Measurements from ENCODE around the gene C16orf54. TPM values are rescaled to one million over a fixed set of nuclear protein-coding genes. Genes with fewer than 3 reads are reported as not detected.
"Not testable (repeated sequence)": the region's sequence is repeated elsewhere in the genome, so short reads cannot be mapped to it uniquely, and the experiment has no call there.

The C16orf54 gene
- total and polyA plus RNA-seq, 4 experiments from 2014 or later, result 11.8 to 143 (median 97.9) TPM

- CTCF ChIA-PET (ENCODE audit: partially characterized antibody), result interaction anchor here (1.2 to 3.2 kb wide), 4 partner anchors 10 to 42 kb away, joined by 4 to 21 read pairs (median 6); no protein-coding TSS in a partner anchor
- H3K4me1 ChIP-seq (ENCODE audit: insufficient read depth, low read length), result peaks cover 89% of the 10 kb centered on the region
- POLR2A ChIA-PET (ENCODE audit: partially characterized antibody), result interaction anchor here (0.7 to 9.7 kb wide), 14 partner anchors 8 to 105 kb away, joined by 3 to 183 read pairs (median 15); partner anchors contain the start of genes KIF22, MAZ, MVP and PAGR1
- H3K36me3 ChIP-seq (ENCODE audit: insufficient read depth, low read length), result peaks cover 27% of the 10 kb centered on the region
- peaks cover 0 to 4% (median 3%) of the 10 kb centered on the region in 8 donors for H3K9me3 Mint-ChIP-seq
- DNase-seq, result no peak
- peaks cover 67 to 71% of the 10 kb centered on the region in 2 donors for H3K36me3 Mint-ChIP-seq
- H3K4me3 Mint-ChIP-seq, result peak overlapping the region; percentile 88 to 99 (median 94)
- peak overlapping the region; percentile 94 for H3K27ac ChIP-seq (ENCODE audit: low read depth, low read length)
- H3K27me3 ChIP-seq (ENCODE audit: insufficient read depth, low read length), result no peaks in the 10 kb centered on the region
- peak overlapping the region; percentile 8 to 93 for H3K4me3 ChIP-seq (ENCODE audit: low read length in 2 of 2)
- intact Hi-C loops (cut with micrococcal nuclease), result no loop called here
- H3K27ac Mint-ChIP-seq, result peak overlapping the region; percentile 90 to 100 (median 95)
- peaks cover 54 to 93% (median 70%) of the 10 kb centered on the region in 4 donors for H3K4me1 Mint-ChIP-seq
- H3K27me3 Mint-ChIP-seq, result peaks cover 0 to 2% of the 10 kb centered on the region in 2 donors
- no peaks in the 10 kb centered on the region for H3K9me3 ChIP-seq (ENCODE audit: control insufficient read depth in 1 of 2, low read length in 2 of 2)
Measured at GRCh38 chr16:29743475-29743826, 2.3 kb downstream of the C16orf54 start.

GRCh38 chr16:29742683-29743275 lies 3.0 kb downstream of the C16orf54 start:
- Mint-ChIP-seq H3K4me3 (peak overlapping the region; percentile 88 to 99 (median 94)), H3K27ac (peak overlapping the region; percentile 90 to 100 (median 95)), H3K27me3 (peaks cover 0 to 2% of the 10 kb centered on the region in 2 donors), H3K36me3 (peaks cover 66 to 70% of the 10 kb centered on the region in 2 donors), H3K4me1 (peaks cover 59 to 96% (median 72%) of the 10 kb centered on the region in 4 donors), H3K9me3 (peaks cover 0 to 4% (median 3%) of the 10 kb centered on the region in 8 donors)
- Histone ChIP-seq H3K36me3 (ENCODE audit: insufficient read depth, low read length) (peaks cover 27% of the 10 kb centered on the region), H3K4me3 (ENCODE audit: low read length in 2 of 2) (peak overlapping the region in 1 of 2 donors; percentile 93), H3K27ac (ENCODE audit: low read depth, low read length) (peak overlapping the region; percentile 94), H3K9me3 (ENCODE audit: control insufficient read depth in 1 of 2, low read length in 2 of 2) (no peaks in the 10 kb centered on the region), H3K4me1 (ENCODE audit: insufficient read depth, low read length) (peaks cover 89% of the 10 kb centered on the region), H3K27me3 (ENCODE audit: insufficient read depth, low read length) (no peaks in the 10 kb centered on the region)
- POLR2A ChIA-PET (ENCODE audit: partially characterized antibody), result interaction anchor here (0.7 to 9.7 kb wide), 12 partner anchors 8 to 105 kb away, joined by 3 to 183 read pairs (median 36); partner anchors contain the start of genes KIF22, MAZ, MVP and PAGR1
- intact Hi-C loops (cut with micrococcal nuclease), result no loop called here
- DNase-seq, result peak in 1 of 5 donors; percentile 16
- CTCF ChIA-PET (ENCODE audit: partially characterized antibody), result interaction anchor here (0.9 to 3.2 kb wide), 3 partner anchors 11 to 42 kb away, joined by 3 to 21 read pairs (median 5); no protein-coding TSS in a partner anchor

- intact Hi-C loops (cut with micrococcal nuclease); H3K27me3 ChIP-seq (ENCODE audit: insufficient read depth, low read length); H3K9me3 ChIP-seq (ENCODE audit: control insufficient read depth in 1 of 2, low read length in 2 of 2); H3K4me3 ChIP-seq (ENCODE audit: low read length in 2 of 2); H3K9me3 Mint-ChIP-seq; H3K27ac ChIP-seq (ENCODE audit: low read depth, low read length); DNase-seq; H3K27me3 Mint-ChIP-seq: not testable (repeated sequence)
- Mint-ChIP-seq H3K4me1 (peaks cover 61 to 94% (median 73%) of the 10 kb centered on the region in 4 donors), H3K27ac (peak overlapping the region; percentile 84 to 100 (median 96)), H3K36me3 (peaks cover 55 to 57% of the 10 kb centered on the region in 2 donors), H3K4me3 (peak overlapping the region; percentile 42 to 96 (median 85))
- Histone ChIP-seq H3K36me3 (ENCODE audit: insufficient read depth, low read length) (peaks cover 27% of the 10 kb centered on the region), H3K4me1 (ENCODE audit: insufficient read depth, low read length) (peaks cover 92% of the 10 kb centered on the region)
- ChIA-PET POLR2A (ENCODE audit: partially characterized antibody) (interaction anchor here (1.3 to 9.7 kb wide), 5 partner anchors 13 to 64 kb away, joined by 8 to 183 read pairs (median 122); partner anchors contain the start of genes KIF22 and MAZ), CTCF (ENCODE audit: partially characterized antibody) (interaction anchor here (1.4 kb wide), 1 partner anchor 40 kb away, joined by 11 read pairs; no protein-coding TSS in a partner anchor)
Measured at GRCh38 chr16:29740630-29741015, 5.2 kb downstream of the C16orf54 start.

- H3K4me3 ChIP-seq (ENCODE audit: low read length in 2 of 2); H3K9me3 Mint-ChIP-seq; H3K9me3 ChIP-seq (ENCODE audit: control insufficient read depth in 1 of 2, low read length in 2 of 2); DNase-seq; H3K27me3 ChIP-seq (ENCODE audit: insufficient read depth, low read length); H3K27me3 Mint-ChIP-seq: not testable (repeated sequence)
- intact Hi-C loops (cut with micrococcal nuclease), result loop anchor here (2.0 kb wide), 1 partner anchor 77 kb away; the partner anchor contains the start of gene PAGR1
- POLR2A ChIA-PET (ENCODE audit: partially characterized antibody), result interaction anchor here (1.0 to 5.6 kb wide), 13 partner anchors 8 to 84 kb away, joined by 3 to 84 read pairs (median 22); partner anchors contain the start of genes KIF22, MAZ and PAGR1
- peaks cover 50 to 55% of the 10 kb centered on the region in 2 donors for H3K36me3 Mint-ChIP-seq
- peak overlapping the region; percentile 84 to 100 (median 96) for H3K27ac Mint-ChIP-seq
- peak overlapping the region; percentile 3 to 93 (median 77) for H3K4me3 Mint-ChIP-seq
- CTCF ChIA-PET (ENCODE audit: partially characterized antibody), result interaction anchor here (1.4 to 2.3 kb wide), 8 partner anchors 8 to 108 kb away, joined by 5 to 32 read pairs (median 12); partner anchors contain the start of gene PAGR1
- Histone ChIP-seq H3K27ac (ENCODE audit: low read depth, low read length) (peak overlapping the region; percentile 27), H3K36me3 (ENCODE audit: insufficient read depth, low read length) (peaks cover 27% of the 10 kb centered on the region), H3K4me1 (ENCODE audit: insufficient read depth, low read length) (peaks cover 94% of the 10 kb centered on the region)
- peaks cover 61 to 89% (median 75%) of the 10 kb centered on the region in 4 donors for H3K4me1 Mint-ChIP-seq
Measured at GRCh38 chr16:29739927-29740629, 5.7 kb downstream of the C16orf54 start.

- intact Hi-C loops (cut with micrococcal nuclease), result loop anchor here (1.0 to 2.0 kb wide), 4 partner anchors 8 to 78 kb away; partner anchors contain the start of gene PAGR1
- peaks cover 41 to 42% of the 10 kb centered on the region in 2 donors for H3K36me3 Mint-ChIP-seq
- H3K27me3 Mint-ChIP-seq, result no peaks in the 10 kb centered on the region
- no peak overlapping the region for H3K4me3 ChIP-seq (ENCODE audit: low read length in 2 of 2)
- peak overlapping the region; percentile 3 to 73 (median 68) for H3K4me3 Mint-ChIP-seq
- peak overlapping the region; percentile 90 to 100 (median 94) for H3K27ac Mint-ChIP-seq
- H3K27ac ChIP-seq (ENCODE audit: low read depth, low read length), result peak overlapping the region; percentile 62
- peaks cover 63 to 91% (median 74%) of the 10 kb centered on the region in 4 donors for H3K4me1 Mint-ChIP-seq
- DNase-seq, result peak; percentile 80 to 87 (median 84)
- peaks cover 81% of the 10 kb centered on the region for H3K4me1 ChIP-seq (ENCODE audit: insufficient read depth, low read length)
- H3K36me3 ChIP-seq (ENCODE audit: insufficient read depth, low read length), result peaks cover 20% of the 10 kb centered on the region
- POLR2A ChIA-PET (ENCODE audit: partially characterized antibody), result interaction anchor here (0.6 to 5.6 kb wide), 34 partner anchors 8 to 110 kb away, joined by 3 to 84 read pairs (median 5); partner anchors contain the start of genes C16orf54, KIF22, MAZ and MVP
- no peaks in the 10 kb centered on the region for H3K9me3 ChIP-seq (ENCODE audit: control insufficient read depth in 1 of 2, low read length in 2 of 2)
- H3K27me3 ChIP-seq (ENCODE audit: insufficient read depth, low read length), result no peaks in the 10 kb centered on the region
- CTCF ChIA-PET (ENCODE audit: partially characterized antibody), result interaction anchor here (0.7 to 2.3 kb wide), 18 partner anchors 9 to 110 kb away, joined by 3 to 32 read pairs (median 6); partner anchors contain the start of genes KIF22 and PAGR1
- peaks cover 0 to 3% (median 0%) of the 10 kb centered on the region in 8 donors for H3K9me3 Mint-ChIP-seq
Measured at GRCh38 chr16:29738514-29738913, 7.3 kb downstream of the C16orf54 start.

GRCh38 chr16:29737713-29738112 lies 8.1 kb downstream of the C16orf54 start:
- peaks cover 12% of the 10 kb centered on the region for H3K36me3 ChIP-seq (ENCODE audit: insufficient read depth, low read length)
- H3K4me1 ChIP-seq (ENCODE audit: insufficient read depth, low read length), result peaks cover 73% of the 10 kb centered on the region
- H3K4me3 Mint-ChIP-seq, result peak overlapping the region in 7 of 8 donors; percentile 57 to 73 (median 69)
- no peak for DNase-seq
- H3K36me3 Mint-ChIP-seq, result peaks cover 33 to 36% of the 10 kb centered on the region in 2 donors
- no peaks in the 10 kb centered on the region for H3K9me3 ChIP-seq (ENCODE audit: control insufficient read depth in 1 of 2, low read length in 2 of 2)
- no peaks in the 10 kb centered on the region for H3K27me3 ChIP-seq (ENCODE audit: insufficient read depth, low read length)
- intact Hi-C loops (cut with micrococcal nuclease), result loop anchor here (1.0 to 2.0 kb wide), 4 partner anchors 9 to 79 kb away; partner anchors contain the start of gene PAGR1
- H3K9me3 Mint-ChIP-seq, result peaks cover 0 to 3% (median 0%) of the 10 kb centered on the region in 8 donors
- H3K27ac ChIP-seq (ENCODE audit: low read depth, low read length), result peak overlapping the region; percentile 62
- no peak overlapping the region for H3K4me3 ChIP-seq (ENCODE audit: low read length in 2 of 2)
- no peaks in the 10 kb centered on the region for H3K27me3 Mint-ChIP-seq
- H3K4me1 Mint-ChIP-seq, result peaks cover 58 to 89% (median 70%) of the 10 kb centered on the region in 4 donors
- CTCF ChIA-PET (ENCODE audit: partially characterized antibody), result interaction anchor here (1.5 to 2.3 kb wide), 5 partner anchors 37 to 70 kb away, joined by 3 to 32 read pairs (median 19); partner anchors contain the start of gene KIF22
- peak overlapping the region; percentile 90 to 100 (median 94) for H3K27ac Mint-ChIP-seq
- POLR2A ChIA-PET (ENCODE audit: partially characterized antibody), result interaction anchor here (1.6 to 5.6 kb wide), 9 partner anchors 9 to 78 kb away, joined by 8 to 84 read pairs (median 21); partner anchors contain the start of genes C16orf54, KIF22 and PAGR1
